Activated CD4-positive, CD25-positive, alpha-beta regulatory T cell treated with anti-CD3 and anti-CD28 coated beads, Interleukin-2, amount 50 U/mL, for 24 hours (primary cell): ENCODE results near the gene ANO8.
"Not testable (repeated sequence)": the region's sequence is repeated elsewhere in the genome, so short reads cannot be mapped to it uniquely, and the experiment has no call there.

Source experiments
- ATAC-seq, 2 donors: fragments of 150-1000 bp; cut with Tn5 transposase; one replicate each; pipeline ENCODE4 v1.10.0; 2021; ENCODE audit warnings: mild to moderate bottlenecking in 1 of 2, moderate library complexity in 1 of 2

ANO8 gene

GRCh38 chr19:17307876-17308377, 26.7 kb downstream of the ANO8 start:
- no peak for ATAC-seq

GRCh38 chr19:17306285-17306714, 28.4 kb downstream of the ANO8 start:
- ATAC-seq, result no peak

- peak; percentile 66 to 68 for ATAC-seq
These were observed 29.0 kb downstream of the ANO8 start, which contains the start of gene MRPL34 for GRCh38 chr19:17305517-17306284. MRPL34 (plus strand) TSS chr19:17305872; CDS start chr19:17305893, 21 bp downstream.

- no peak for ATAC-seq
These were observed 29.5 kb downstream of the ANO8 start for GRCh38 chr19:17305216-17305516.

- ATAC-seq, result no peak
These were observed 30.1 kb downstream of the ANO8 start for GRCh38 chr19:17304386-17305215.

- no peak for ATAC-seq
These were observed 30.8 kb downstream of the ANO8 start for GRCh38 chr19:17303940-17304267.

GRCh38 chr19:17303167-17303939, 31.3 kb downstream of the ANO8 start, which contains the start of gene ABHD8:
ABHD8 (minus strand) TSS chr19:17303425; CDS start chr19:17301616, 1,809 bp downstream.
- ATAC-seq, result peak; percentile 73 to 75

- ATAC-seq, result no peak
These were observed 32.1 kb downstream of the ANO8 start for GRCh38 chr19:17302391-17303166.

- ATAC-seq, result no peak
These were observed 33.5 kb downstream of the ANO8 start for GRCh38 chr19:17300992-17301619.

GRCh38 chr19:17296976-17297375, 37.7 kb downstream of the ANO8 start:
- no peak for ATAC-seq

GRCh38 chr19:17296273-17296672, 38.4 kb downstream of the ANO8 start:
- ATAC-seq, result no peak

GRCh38 chr19:17295551-17295950, 39.1 kb downstream of the ANO8 start:
- not testable (repeated sequence) for ATAC-seq

GRCh38 chr19:17294051-17294891, 40.4 kb downstream of the ANO8 start:
- ATAC-seq, result no peak

GRCh38 chr19:17293605-17294004, 41.0 kb downstream of the ANO8 start:
- ATAC-seq, result no peak

- peak; percentile 96 to 97 for ATAC-seq
These were observed 42.2 kb downstream of the ANO8 start for GRCh38 chr19:17292301-17293074.

- no peak for ATAC-seq
These were observed 45.2 kb downstream of the ANO8 start for GRCh38 chr19:17289489-17289888.

- ATAC-seq, result no peak
These were observed 47.9 kb downstream of the ANO8 start for GRCh38 chr19:17286752-17287151.

GRCh38 chr19:17286263-17286662, 48.4 kb downstream of the ANO8 start:
- ATAC-seq, result no peak

- ATAC-seq, result no peak
These were observed 49.1 kb downstream of the ANO8 start for GRCh38 chr19:17285415-17286135.
